Panc1 (cell line): Measurements from ENCODE around the gene NLRC5. TPM values are rescaled to one million over a fixed set of nuclear protein-coding genes. Genes with fewer than 3 reads are reported as not detected.

Experiments used
- ATAC-seq: fragments of 200-7000 bp; cut with Tn5 transposase; 2 replicates; pipeline ENCODE4 v1.9.1; 2020; ENCODE audit warnings: mild to moderate bottlenecking, moderate library complexity
- BruUV-seq: library from RNA; stranded (reverse); fragments of 400-500 nt; replicated peaks from 2 replicates; lab custom pipeline; 2021; lab: Mats Ljungman, UMichigan
- CTCF ChIA-PET: fragments of 300-600 bp; sonication (Branson Sonifier 250); formaldehyde crosslinking; loops from one replicate; lab custom pipeline; 2022; ENCODE audit warnings: antibody characterized with exemption; lab: Charles Lee
- POLR2A ChIA-PET: fragments of 300-600 bp; sonication (Branson Sonifier 250); formaldehyde crosslinking; loops from one replicate; lab custom pipeline; 2022; ENCODE audit warnings: antibody characterized with exemption; lab: Charles Lee
- DNase-seq: peaks from one replicate; pipeline ENCODE4 v3.0.0-alpha.2; 2010; ENCODE audit warnings: low read depth, low spot score
- H3K27ac ChIP-seq: 2 replicates; pipeline ENCODE4 v1.5.1; 2011; ENCODE audit warnings: mild to moderate bottlenecking, low read length, inconsistent platforms
- H3K27me3 ChIP-seq: fragments of 200-500 bp; sonication (Bioruptor generic); 2 replicates; pipeline ENCODE4 v1.6.0; 2014; ENCODE audit warnings: low read length, inconsistent platforms; ENCODE audit not compliant: control insufficient read depth, insufficient read depth
- H3K36me3 ChIP-seq: fragments of 200-500 bp; sonication (Bioruptor generic); 2 replicates; pipeline ENCODE4 v1.5.1; 2014; ENCODE audit warnings: inconsistent platforms, mild to moderate bottlenecking, low read length, moderate library complexity; ENCODE audit not compliant: control insufficient read depth, insufficient read depth
- H3K4me1 ChIP-seq: 2 replicates; pipeline ENCODE4 v1.5.1; 2011; ENCODE audit warnings: inconsistent platforms, mild to moderate bottlenecking, low read length, moderate library complexity; ENCODE audit not compliant: control insufficient read depth, insufficient read depth
- H3K4me3 ChIP-seq, 2 experiments: 2 replicates each; pipeline ENCODE4 v1.5.1; 2011 to 2012; ENCODE audit warnings: low read depth in 2 of 2, low read length in 2 of 2, mild to moderate bottlenecking in 2 of 2, inconsistent platforms in 1 of 2, moderate library complexity in 1 of 2
- H3K9me3 ChIP-seq: fragments of 200-500 bp; sonication (Bioruptor generic); 2 replicates; pipeline ENCODE4 v1.5.1; 2014; ENCODE audit warnings: low read depth, mild to moderate bottlenecking, inconsistent platforms, low read length, moderate library complexity; ENCODE audit not compliant: control insufficient read depth, insufficient read depth
- POLR2AphosphoS5 ChIP-seq: IDR thresholded peaks from 2 replicates; pipeline ENCODE4 v1.6.1; 2012; ENCODE audit warnings: mild to moderate bottlenecking, low read depth, low read length, moderate library complexity
- SIN3A ChIP-seq: IDR thresholded peaks from 2 replicates; pipeline ENCODE4 v1.6.1; 2012; ENCODE audit warnings: low read depth, mild to moderate bottlenecking, low read length, moderate library complexity, borderline replicate concordance; ENCODE audit not compliant: insufficient read depth
- TCF7L2 ChIP-seq: IDR thresholded peaks from 2 replicates; pipeline ENCODE4 v1.6.1; 2011; ENCODE audit warnings: mild to moderate bottlenecking, low read depth, low read length, inconsistent platforms
- in situ Hi-C: cut with HindIII; loops from 2 replicates; pipeline ENCODE4 v1.10.0; 2016; ENCODE audit warnings: low sequenced_read_pairs, low pct_unique_long_range_greater_than_20kb
- intact Hi-C: fragments of 100-400 bp; cut with micrococcal nuclease; formaldehyde crosslinking; loops from one replicate; pipeline ENCODE4 v1.10.0; 2022; ENCODE audit not compliant: unreplicated experiment
- total RNA-seq: library from RNA; stranded (reverse); gene quantifications from one replicate; pipeline ENCODE4 v1.2.1, GENCODE V29; 2021; ENCODE audit not compliant: unreplicated experiment
- TF ChIP-seq, protein P1 (sequence below): fragments of 450-650 bp; IDR thresholded peaks from 2 replicates; pipeline ENCODE4 v1.5.1; 2017; ENCODE audit warnings: mild to moderate bottlenecking
- TF ChIP-seq, protein P2 (sequence below), 2 experiments: IDR thresholded peaks; 2 replicates each; pipeline ENCODE4 v1.6.1; 2011 to 2012; ENCODE audit warnings: low read depth in 2 of 2, control low read depth in 1 of 2, low read length in 1 of 2, mild to moderate bottlenecking in 1 of 2, moderate library complexity in 1 of 2; ENCODE audit not compliant: insufficient read depth in 1 of 2

The NLRC5 gene
- total RNA-seq, 1 experiment from 2014 or later, result 8.8 TPM

DNA sequence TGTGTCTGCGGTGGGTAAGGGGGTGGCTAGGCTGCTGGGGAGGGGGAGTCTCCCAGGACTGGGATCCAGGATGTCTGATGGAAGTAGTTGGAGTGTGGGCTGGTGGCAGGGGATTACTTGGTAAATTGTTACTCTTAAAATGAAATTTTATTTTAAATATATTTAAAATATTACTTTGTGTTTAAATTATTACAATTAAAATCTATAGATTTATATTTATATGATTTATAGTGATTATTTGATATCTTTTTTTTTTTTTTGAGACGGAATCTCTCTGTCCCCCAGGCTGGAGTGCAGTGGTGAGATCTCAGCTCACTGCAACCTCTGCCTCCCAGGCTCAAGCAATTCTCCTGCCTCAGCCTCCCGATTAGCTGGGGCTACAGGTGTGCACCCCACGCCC is 121.6 kb downstream of the NLRC5 start:
- ATAC-seq, result no peak
- ChIA-PET CTCF (no interaction called here), POLR2A (interaction anchor here (0.7 kb wide), 1 partner anchor 26 kb away, joined by 3 read pairs; no protein-coding TSS in a partner anchor)
- H3K27ac ChIP-seq, result no peak overlapping the region
- H3K9me3 ChIP-seq, result no peaks in the 10 kb centered on the region
- no peaks in the 10 kb centered on the region for H3K27me3 ChIP-seq
- peaks cover 10% of the 10 kb centered on the region for H3K4me1 ChIP-seq
- intact Hi-C loops, result no loop called here
- BruUV-seq, result no TSS peak
- in situ Hi-C loops, result no loop called here
- no peak overlapping the region for H3K4me3 ChIP-seq
- no peaks in the 10 kb centered on the region for H3K36me3 ChIP-seq
- no peak for DNase-seq
- no peak for TF ChIP-seq POLR2AphosphoS5
- TF ChIP-seq TCF7L2, result no peak

DNA sequence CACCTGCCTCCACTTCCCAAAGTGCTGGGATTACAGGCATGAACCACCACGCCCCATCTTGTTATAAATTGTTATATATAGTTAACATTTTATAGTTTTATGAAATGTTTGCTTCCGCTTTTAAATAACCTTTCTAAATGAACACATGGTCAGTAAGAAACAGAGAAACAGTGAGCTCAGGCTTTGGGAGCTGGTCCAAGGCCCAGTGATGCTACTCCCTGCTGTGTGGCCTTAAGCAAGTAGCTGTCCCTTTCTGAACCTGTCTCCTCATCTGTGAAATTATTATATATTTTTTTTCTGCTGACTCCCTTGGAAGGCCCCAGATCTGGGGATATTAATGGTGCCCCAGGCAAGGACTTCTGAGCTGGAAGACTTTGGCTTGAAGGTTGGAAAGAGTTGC is 122.1 kb downstream of the NLRC5 start:
- TF ChIP-seq, protein P1, sequence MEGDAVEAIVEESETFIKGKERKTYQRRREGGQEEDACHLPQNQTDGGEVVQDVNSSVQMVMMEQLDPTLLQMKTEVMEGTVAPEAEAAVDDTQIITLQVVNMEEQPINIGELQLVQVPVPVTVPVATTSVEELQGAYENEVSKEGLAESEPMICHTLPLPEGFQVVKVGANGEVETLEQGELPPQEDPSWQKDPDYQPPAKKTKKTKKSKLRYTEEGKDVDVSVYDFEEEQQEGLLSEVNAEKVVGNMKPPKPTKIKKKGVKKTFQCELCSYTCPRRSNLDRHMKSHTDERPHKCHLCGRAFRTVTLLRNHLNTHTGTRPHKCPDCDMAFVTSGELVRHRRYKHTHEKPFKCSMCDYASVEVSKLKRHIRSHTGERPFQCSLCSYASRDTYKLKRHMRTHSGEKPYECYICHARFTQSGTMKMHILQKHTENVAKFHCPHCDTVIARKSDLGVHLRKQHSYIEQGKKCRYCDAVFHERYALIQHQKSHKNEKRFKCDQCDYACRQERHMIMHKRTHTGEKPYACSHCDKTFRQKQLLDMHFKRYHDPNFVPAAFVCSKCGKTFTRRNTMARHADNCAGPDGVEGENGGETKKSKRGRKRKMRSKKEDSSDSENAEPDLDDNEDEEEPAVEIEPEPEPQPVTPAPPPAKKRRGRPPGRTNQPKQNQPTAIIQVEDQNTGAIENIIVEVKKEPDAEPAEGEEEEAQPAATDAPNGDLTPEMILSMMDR, result no peak
- TF ChIP-seq TCF7L2, result no peak
- no peak for TF ChIP-seq POLR2AphosphoS5
- TF ChIP-seq, protein P2, sequence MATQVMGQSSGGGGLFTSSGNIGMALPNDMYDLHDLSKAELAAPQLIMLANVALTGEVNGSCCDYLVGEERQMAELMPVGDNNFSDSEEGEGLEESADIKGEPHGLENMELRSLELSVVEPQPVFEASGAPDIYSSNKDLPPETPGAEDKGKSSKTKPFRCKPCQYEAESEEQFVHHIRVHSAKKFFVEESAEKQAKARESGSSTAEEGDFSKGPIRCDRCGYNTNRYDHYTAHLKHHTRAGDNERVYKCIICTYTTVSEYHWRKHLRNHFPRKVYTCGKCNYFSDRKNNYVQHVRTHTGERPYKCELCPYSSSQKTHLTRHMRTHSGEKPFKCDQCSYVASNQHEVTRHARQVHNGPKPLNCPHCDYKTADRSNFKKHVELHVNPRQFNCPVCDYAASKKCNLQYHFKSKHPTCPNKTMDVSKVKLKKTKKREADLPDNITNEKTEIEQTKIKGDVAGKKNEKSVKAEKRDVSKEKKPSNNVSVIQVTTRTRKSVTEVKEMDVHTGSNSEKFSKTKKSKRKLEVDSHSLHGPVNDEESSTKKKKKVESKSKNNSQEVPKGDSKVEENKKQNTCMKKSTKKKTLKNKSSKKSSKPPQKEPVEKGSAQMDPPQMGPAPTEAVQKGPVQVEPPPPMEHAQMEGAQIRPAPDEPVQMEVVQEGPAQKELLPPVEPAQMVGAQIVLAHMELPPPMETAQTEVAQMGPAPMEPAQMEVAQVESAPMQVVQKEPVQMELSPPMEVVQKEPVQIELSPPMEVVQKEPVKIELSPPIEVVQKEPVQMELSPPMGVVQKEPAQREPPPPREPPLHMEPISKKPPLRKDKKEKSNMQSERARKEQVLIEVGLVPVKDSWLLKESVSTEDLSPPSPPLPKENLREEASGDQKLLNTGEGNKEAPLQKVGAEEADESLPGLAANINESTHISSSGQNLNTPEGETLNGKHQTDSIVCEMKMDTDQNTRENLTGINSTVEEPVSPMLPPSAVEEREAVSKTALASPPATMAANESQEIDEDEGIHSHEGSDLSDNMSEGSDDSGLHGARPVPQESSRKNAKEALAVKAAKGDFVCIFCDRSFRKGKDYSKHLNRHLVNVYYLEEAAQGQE (IDR thresholded peaks at IDR 0.05; ENCODE audit: insufficient read depth in 1 of 2, low read depth in 2 of 2, low read length in 1 of 2), result no peak
- TF ChIP-seq SIN3A, result no peak
- BruUV-seq, result no TSS peak
- ATAC-seq (no peak), DNase-seq (no peak)
- Histone ChIP-seq H3K4me1 (peaks cover 9% of the 10 kb centered on the region), H3K9me3 (no peaks in the 10 kb centered on the region), H3K27ac (no peak overlapping the region), H3K4me3 (no peak overlapping the region), H3K36me3 (no peaks in the 10 kb centered on the region), H3K27me3 (no peaks in the 10 kb centered on the region)
- CTCF ChIA-PET, result no interaction called here
- intact Hi-C loops, result no loop called here
- in situ Hi-C loops, result no loop called here
- POLR2A ChIA-PET, result interaction anchor here (0.7 kb wide), 1 partner anchor 25 kb away, joined by 3 read pairs; no protein-coding TSS in a partner anchor

DNA sequence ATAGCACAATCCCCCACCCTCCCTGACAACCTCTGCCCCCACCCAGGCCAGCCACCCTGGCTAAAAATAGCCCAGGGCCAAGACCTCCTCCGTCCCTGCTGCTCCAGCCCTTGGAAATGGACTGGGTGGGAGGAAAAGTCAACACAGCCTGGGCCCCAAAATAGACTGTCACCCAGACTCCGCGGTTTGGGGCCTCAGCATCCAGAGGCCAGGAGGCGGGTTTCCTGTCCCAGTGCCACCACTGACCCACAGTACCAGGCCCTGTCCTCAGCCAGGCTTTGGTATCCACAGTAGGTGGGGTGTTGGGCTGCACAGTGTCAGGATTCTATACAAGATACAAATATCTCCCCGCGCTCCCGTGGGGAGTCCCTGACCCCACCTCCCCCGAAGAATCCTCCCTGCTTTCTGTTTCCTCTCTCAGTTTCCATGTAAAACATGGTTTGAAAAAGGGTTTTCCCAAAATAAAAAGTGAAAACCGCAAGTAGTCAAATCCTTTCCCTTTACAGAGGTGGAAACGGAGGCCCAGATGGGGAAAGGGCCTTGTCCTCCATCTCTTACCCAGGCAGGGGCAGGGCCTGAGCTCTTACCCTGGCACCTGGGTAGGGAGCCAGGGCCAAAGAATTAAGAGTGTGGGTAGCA is 123.2 kb downstream of the NLRC5 start:
- H3K9me3 ChIP-seq, result no peaks in the 10 kb centered on the region
- H3K27me3 ChIP-seq, result no peaks in the 10 kb centered on the region
- TF ChIP-seq, protein P1, result no peak
- TF ChIP-seq, protein P2 (IDR thresholded peaks at IDR 0.05; ENCODE audit: insufficient read depth in 1 of 2, low read depth in 2 of 2, low read length in 1 of 2), result no peak
- TF ChIP-seq TCF7L2, result no peak
- TF ChIP-seq POLR2AphosphoS5, result no peak
- no peak for TF ChIP-seq SIN3A
- intact Hi-C loops, result no loop called here
- DNase-seq (no peak), ATAC-seq (no peak)
- CTCF ChIA-PET, result no interaction called here
- no peak overlapping the region for H3K27ac ChIP-seq
- no peak overlapping the region for H3K4me3 ChIP-seq
- H3K4me1 ChIP-seq, result no peaks in the 10 kb centered on the region
- BruUV-seq, result no TSS peak
- no peaks in the 10 kb centered on the region for H3K36me3 ChIP-seq
- in situ Hi-C loops, result no loop called here
- POLR2A ChIA-PET, result no interaction called here
